Transverse colon (tissue), 4 donors: Measurements from ENCODE around the gene PLPPR3. TPM values are rescaled to one million over a fixed set of nuclear protein-coding genes. Genes with fewer than 3 reads are reported as not detected.

Experiments used
- DNase-seq: peaks from one replicate; pipeline ENCODE4 v3.0.0-alpha.2; 2019
- H3K27ac ChIP-seq, 4 donors: fragments of 200-600 bp; sonication (generic); 2 replicates each; pipeline ENCODE4 v1.5.1; 2016 to 2018; ENCODE audit warnings: inconsistent platforms in 4 of 4
- H3K27me3 ChIP-seq: fragments of 200-600 bp; sonication (generic); 2 replicates; pipeline ENCODE4 v1.5.1; 2017; ENCODE audit warnings: inconsistent platforms
- H3K36me3 ChIP-seq, 4 donors: fragments of 200-600 bp; sonication (generic); 2 replicates each; pipeline ENCODE4 v1.5.1; 2017 to 2019; ENCODE audit warnings: inconsistent platforms in 4 of 4
- H3K4me1 ChIP-seq, 4 donors: fragments of 200-600 bp; sonication (generic); 2 replicates each; pipeline ENCODE4 v1.5.1; 2017 to 2020; ENCODE audit warnings: inconsistent platforms in 4 of 4
- H3K4me3 ChIP-seq, 4 donors: fragments of 200-600 bp; sonication (generic); 1 replicate in 1 of 4; 2 replicates in 3 of 4; pipeline versions ENCODE4 v1.5.1 to v1.6.1; 2017 to 2019; ENCODE audit warnings: inconsistent platforms in 4 of 4
- H3K9me3 ChIP-seq, 2 donors: fragments of 200-600 bp; sonication (generic); 2 replicates each; pipeline ENCODE4 v1.5.1; 2017 to 2019; ENCODE audit warnings: inconsistent platforms in 2 of 2
- CTCF ChIP-seq, 5 experiments: fragments of 200-600 bp in 3 of 5; fragments of 450-650 bp in 2 of 5; sonication (generic) in 3 of 5; IDR thresholded peaks; 1 replicate in 2 of 5; 2 replicates in 3 of 5; pipeline ENCODE4 v1.5.1; 2016 to 2017; ENCODE audit warnings: antibody characterized with exemption in 5 of 5, inconsistent platforms in 3 of 5, mild to moderate bottlenecking in 2 of 5, moderate library complexity in 1 of 5
- EP300 ChIP-seq: sonication (generic); formaldehyde crosslinking; IDR thresholded peaks from one replicate; pipeline ENCODE4 v1.6.1; 2017; ENCODE audit warnings: antibody characterized with exemption, low read depth
- POLR2A ChIP-seq: fragments of 450-650 bp; IDR thresholded peaks from one replicate; pipeline ENCODE4 v1.6.1; 2016; ENCODE audit warnings: antibody characterized with exemption, mild to moderate bottlenecking, moderate library complexity
- POLR2AphosphoS5 ChIP-seq, 3 donors: sonication (generic); formaldehyde crosslinking; IDR thresholded peaks; one replicate each; pipeline ENCODE4 v1.6.1; 2016; ENCODE audit warnings: antibody characterized with exemption in 3 of 3
- WGBS, 2 donors: methylation state at CpG; one replicate each; pipeline ENCODE4 v1.1.5; 2018; ENCODE audit warnings: low coverage in 1 of 2; 5-methylcytosine and 5-hydroxymethylcytosine counted together
- in situ Hi-C, 4 donors: fragments of 200-750 bp; cut with MboI; loops; one replicate each; pipeline versions ENCODE4 v1.15.0 to v1.15.1; 2017; ENCODE audit warnings: low sequenced_read_pairs in 3 of 4, low pct_ligation_motif_present in 1 of 4, low pct_unique_long_range_greater_than_20kb in 1 of 4
- intact Hi-C: fragments of 100-400 bp; cut with DNase I; formaldehyde crosslinking; loops from one replicate; pipeline ENCODE4 v1.15.1; 2023; ENCODE audit warnings: low total_unique reads
- total RNA-seq, 4 donors: library from RNA; depleted of rRNA; stranded (reverse); fragments of >200 nt; gene quantifications; one replicate each; pipeline ENCODE4 v1.1.0, GENCODE V29; 2016

PLPPR3 gene
- total RNA-seq, 4 donors from 2014 or later = not detected

- no peaks in the 10 kb centered on the region for H3K9me3 ChIP-seq
- no peak overlapping the region for H3K27ac ChIP-seq
- intact Hi-C loops (no loop called here), in situ Hi-C loops (loop anchor here in 1 of 4 donors (25.0 kb wide), 1 partner anchor 120 kb away; the partner anchor contains the start of gene WDR18)
- H3K4me1 ChIP-seq = peaks cover 13 to 34% (median 26%) of the 10 kb centered on the region in 4 donors
- H3K27me3 ChIP-seq = peaks cover 3% of the 10 kb centered on the region
- no peak overlapping the region for H3K4me3 ChIP-seq
- 91% methylated on average over 35 of the region's 38 CpGs; no CpG with 5 or more reads in 1 of the 2 donors for WGBS, 2 donors
- DNase-seq = no peak
- peaks cover 0 to 5% (median 0%) of the 10 kb centered on the region in 4 donors for H3K36me3 ChIP-seq
- TF ChIP-seq CTCF (IDR thresholded peaks at IDR 0.05) (no peak), EP300 (no peak), POLR2AphosphoS5 (IDR thresholded peaks at IDR 0.05) (no peak)
Observed at GRCh38 chr19:866769-867300, 45.1 kb upstream of the PLPPR3 start.

- intact Hi-C loops = loop anchor here (5.0 kb wide), 1 partner anchor 54 kb away; the partner anchor contains the start of gene KISS1R
- H3K27ac ChIP-seq = peak overlapping the region in 3 of 4 donors; percentile 29 to 55 (median 46)
Observed at GRCh38 chr19:863315-863620, 41.5 kb upstream of the PLPPR3 start.

GRCh38 chr19:862581-863314 is 41.0 kb upstream of the PLPPR3 start:
- TF ChIP-seq POLR2A (peak; percentile 8), EP300 (no peak), CTCF (IDR thresholded peaks at IDR 0.05) (no peak)
- Histone ChIP-seq H3K4me1 (peaks cover 6 to 46% (median 41%) of the 10 kb centered on the region in 4 donors), H3K27ac (peak overlapping the region in 2 of 4 donors; percentile 46 to 55), H3K36me3 (peaks cover 0 to 2% (median 0%) of the 10 kb centered on the region in 4 donors), H3K9me3 (no peaks in the 10 kb centered on the region), H3K27me3 (peaks cover 37% of the 10 kb centered on the region), H3K4me3 (peak overlapping the region in 1 of 4 donors; percentile 22)
- in situ Hi-C loops = loop anchor here in 1 of 4 donors (25.0 kb wide), 1 partner anchor 125 kb away; the partner anchor contains the start of gene WDR18
- intact Hi-C loops = loop anchor here (5.0 kb wide), 1 partner anchor 55 kb away; the partner anchor contains the start of gene KISS1R
- 13% methylated on average over 48 of the region's 48 CpGs; no CpG with 5 or more reads in 1 of the 2 donors for WGBS, 2 donors
- DNase-seq = peak; percentile 76

More at GRCh38 chr19:863315-863620, 41.5 kb upstream of the PLPPR3 start:
- no peaks in the 10 kb centered on the region for H3K9me3 ChIP-seq
- WGBS, 2 donors = 60% methylated on average over 7 of the region's 7 CpGs; no CpG with 5 or more reads in 1 of the 2 donors
- peaks cover 35% of the 10 kb centered on the region for H3K27me3 ChIP-seq
- no peak for TF ChIP-seq POLR2AphosphoS5 (IDR thresholded peaks at IDR 0.05)
- TF ChIP-seq POLR2A = no peak
- no peak for TF ChIP-seq EP300
- TF ChIP-seq CTCF (IDR thresholded peaks at IDR 0.05) = no peak
- in situ Hi-C loops = loop anchor here in 1 of 4 donors (25.0 kb wide), 1 partner anchor 124 kb away; the partner anchor contains the start of gene WDR18
- H3K4me1 ChIP-seq = peaks cover 6 to 46% (median 41%) of the 10 kb centered on the region in 4 donors
- no peak for DNase-seq
- H3K4me3 ChIP-seq = peak overlapping the region in 1 of 4 donors; percentile 26
- peaks cover 0 to 5% (median 0%) of the 10 kb centered on the region in 4 donors for H3K36me3 ChIP-seq
